Activated CD4-positive, CD25-positive, alpha-beta regulatory T cell (primary cell): ENCODE data around the gene IL12B.
"Not testable (repeated sequence)": the region's sequence is repeated elsewhere in the genome, so short reads cannot be mapped to it uniquely, and the experiment has no call there.

Source experiments
- DNase-seq, 4 experiments: peaks; one replicate each; lab custom pipeline; 2025; lab: John Stamatoyannopoulos, UW

The IL12B gene

GRCh38 chr5:159294921-159295320 lies 35.4 kb downstream of the IL12B start:
- DNase-seq, result no peak

GRCh38 chr5:159290741-159291140 lies 39.5 kb downstream of the IL12B start:
- DNase-seq, result no peak

DNA sequence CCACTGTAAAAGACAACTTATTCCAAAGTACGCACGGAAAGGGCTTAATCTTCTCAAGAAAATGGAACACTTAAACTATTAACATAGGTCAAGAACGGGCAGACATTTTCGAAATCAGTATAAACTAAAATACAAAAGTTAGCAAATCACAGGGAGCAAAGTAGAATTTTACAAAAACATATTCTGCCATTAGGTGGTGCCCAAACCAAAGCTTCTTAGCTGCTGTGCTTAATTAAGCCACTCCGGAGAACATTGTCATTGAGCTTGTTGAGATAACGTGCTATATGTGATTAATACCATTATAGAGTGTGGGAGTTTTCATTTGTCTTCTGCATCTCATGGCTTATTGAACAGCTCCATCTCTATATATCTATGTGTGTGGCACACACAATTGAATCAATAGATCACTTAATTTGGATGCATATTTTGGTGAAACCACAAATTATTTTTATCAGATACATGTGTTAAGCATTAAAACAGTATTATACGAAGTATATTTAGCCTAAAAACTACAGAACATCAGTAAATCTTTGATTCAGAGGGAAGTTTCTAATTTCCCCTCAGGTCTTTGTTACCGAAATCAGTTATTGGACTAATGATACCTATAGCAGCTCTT lies 43.8 kb downstream of the IL12B start:
- no peak for DNase-seq

DNA sequence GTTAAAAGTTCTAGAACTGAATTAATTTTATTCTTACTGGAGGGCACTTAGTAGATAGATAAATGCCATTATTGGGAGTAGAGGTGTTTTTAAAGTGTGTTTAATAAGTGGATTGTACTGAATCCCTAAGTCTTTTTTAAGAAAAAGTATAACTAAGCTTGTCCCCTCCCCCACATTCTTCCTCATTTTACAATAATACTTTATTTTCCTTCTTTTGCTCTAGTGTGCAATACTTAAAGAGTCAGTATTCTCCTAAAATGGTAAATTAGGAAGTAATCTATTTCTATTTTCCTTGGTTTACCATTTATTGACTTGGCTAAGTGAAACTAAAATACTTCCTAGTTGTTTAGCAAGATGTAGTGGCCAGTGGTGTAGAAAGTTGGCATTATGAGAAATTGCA lies 55.6 kb downstream of the IL12B start:
- DNase-seq, result no peak

GRCh38 chr5:159273923-159274322 lies 56.4 kb downstream of the IL12B start:
- DNase-seq, result no peak

DNA sequence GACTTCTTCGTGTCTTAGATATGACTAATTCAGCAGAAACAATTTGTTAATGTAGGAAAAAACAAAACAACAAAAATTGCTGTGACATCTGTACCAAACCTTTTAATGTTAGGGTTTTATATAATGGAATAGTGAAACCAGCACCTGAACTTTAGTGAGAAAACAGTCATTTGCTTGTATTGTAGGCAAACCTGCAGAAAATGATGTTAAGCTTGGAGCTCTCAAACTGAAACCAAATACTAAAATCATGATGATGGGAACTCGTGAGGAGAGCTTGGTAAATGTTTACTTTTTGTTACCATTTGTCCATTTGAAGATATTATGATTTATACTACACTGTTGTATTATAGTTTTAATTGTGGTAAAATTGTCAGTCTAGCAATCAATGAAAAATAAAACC lies 60.6 kb downstream of the IL12B start:
- no peak for DNase-seq

DNA sequence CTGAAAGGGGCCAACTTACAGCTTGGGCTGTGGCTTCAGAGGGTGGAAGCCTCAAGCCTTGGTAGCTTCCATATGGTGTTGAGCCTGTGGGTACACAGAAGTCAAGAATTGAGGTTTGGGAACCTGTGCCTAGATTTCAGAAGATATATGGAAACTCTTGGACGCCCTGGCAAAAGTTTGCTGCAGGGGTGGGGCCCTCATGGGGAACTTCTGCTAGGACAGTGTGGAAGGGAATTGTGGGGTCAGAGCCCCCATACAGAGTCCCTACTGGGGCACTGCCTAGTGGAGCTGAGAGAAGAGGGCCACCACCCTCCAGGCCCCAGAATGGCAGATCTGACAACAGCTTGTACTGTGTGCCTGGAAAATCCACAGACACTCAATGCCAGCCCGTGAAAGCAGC lies 63.5 kb downstream of the IL12B start:
- DNase-seq, result not testable (repeated sequence)
